ENCODE results near the gene IL4R.

DNA sequence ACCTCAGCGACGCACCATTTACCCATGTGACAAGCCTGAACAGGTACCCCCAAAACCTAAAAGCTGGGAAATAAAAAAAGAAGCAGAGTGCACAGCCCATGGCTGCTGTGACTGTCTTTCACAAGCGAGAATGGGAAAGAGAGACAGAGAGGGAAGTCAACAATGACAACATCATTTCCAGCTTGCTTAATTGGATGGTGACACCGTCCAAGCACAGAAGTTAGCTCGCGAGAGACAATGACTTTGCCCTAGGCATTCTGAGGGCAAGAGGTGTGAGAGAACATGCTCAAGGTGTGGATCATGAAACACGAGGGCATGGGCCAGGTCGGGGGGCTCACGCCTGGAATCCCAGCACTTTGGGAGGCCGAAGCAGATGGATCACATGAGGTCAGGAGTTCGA lies 25.9 kb upstream of the IL4R start:
- TF ChIP-seq, protein P1, sequence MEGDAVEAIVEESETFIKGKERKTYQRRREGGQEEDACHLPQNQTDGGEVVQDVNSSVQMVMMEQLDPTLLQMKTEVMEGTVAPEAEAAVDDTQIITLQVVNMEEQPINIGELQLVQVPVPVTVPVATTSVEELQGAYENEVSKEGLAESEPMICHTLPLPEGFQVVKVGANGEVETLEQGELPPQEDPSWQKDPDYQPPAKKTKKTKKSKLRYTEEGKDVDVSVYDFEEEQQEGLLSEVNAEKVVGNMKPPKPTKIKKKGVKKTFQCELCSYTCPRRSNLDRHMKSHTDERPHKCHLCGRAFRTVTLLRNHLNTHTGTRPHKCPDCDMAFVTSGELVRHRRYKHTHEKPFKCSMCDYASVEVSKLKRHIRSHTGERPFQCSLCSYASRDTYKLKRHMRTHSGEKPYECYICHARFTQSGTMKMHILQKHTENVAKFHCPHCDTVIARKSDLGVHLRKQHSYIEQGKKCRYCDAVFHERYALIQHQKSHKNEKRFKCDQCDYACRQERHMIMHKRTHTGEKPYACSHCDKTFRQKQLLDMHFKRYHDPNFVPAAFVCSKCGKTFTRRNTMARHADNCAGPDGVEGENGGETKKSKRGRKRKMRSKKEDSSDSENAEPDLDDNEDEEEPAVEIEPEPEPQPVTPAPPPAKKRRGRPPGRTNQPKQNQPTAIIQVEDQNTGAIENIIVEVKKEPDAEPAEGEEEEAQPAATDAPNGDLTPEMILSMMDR (IDR thresholded peaks at IDR 0.05): no peak
- no peak for TF ChIP-seq POLR2A (IDR thresholded peaks at IDR 0.05)
- no peak for TF ChIP-seq POLR2AphosphoS5 (IDR thresholded peaks at IDR 0.05)
- no peak for TF ChIP-seq EP300 (IDR thresholded peaks at IDR 0.05)
